SH-SY5Y (cell line): ENCODE results near the gene PIGH.

Experiments used
- GATA2 ChIP-seq: IDR thresholded peaks from 2 replicates; pipeline ENCODE4 v1.6.1; 2011; ENCODE audit warnings: mild to moderate bottlenecking, low read depth, low read length
- GATA3 ChIP-seq: IDR thresholded peaks from 2 replicates; pipeline ENCODE4 v1.6.1; 2011; ENCODE audit warnings: low read depth, mild to moderate bottlenecking, low read length, moderate library complexity

The PIGH gene

GRCh38 chr14:67599698-67600561 lies at the start of gene PIGH:
TSS of gene PIGH (minus strand) at chr14:67600268. CDS start at chr14:67600203, 65 bp downstream.
- TF ChIP-seq GATA3 (no peak), GATA2 (no peak)

- TF ChIP-seq GATA2 (no peak), GATA3 (no peak)
Observed at GRCh38 chr14:67646131-67646530, 46.1 kb upstream of the PIGH start.

GRCh38 chr14:67645414-67645813 lies 45.3 kb upstream of the PIGH start:
- TF ChIP-seq GATA2 (no peak), GATA3 (no peak)

- TF ChIP-seq GATA2 (no peak), GATA3 (no peak)
Observed at GRCh38 chr14:67644428-67644827, 44.4 kb upstream of the PIGH start.

- TF ChIP-seq GATA3 (no peak), GATA2 (no peak)
Observed at GRCh38 chr14:67643713-67644112, 43.6 kb upstream of the PIGH start.

- no peak for TF ChIP-seq GATA3
- TF ChIP-seq GATA2 = no peak
Observed at GRCh38 chr14:67641902-67642749, 42.1 kb upstream of the PIGH start.

- TF ChIP-seq GATA2 = no peak
- no peak for TF ChIP-seq GATA3
Observed at GRCh38 chr14:67641480-67641879, 41.4 kb upstream of the PIGH start.

- TF ChIP-seq GATA2 (no peak), GATA3 (no peak)
Observed at GRCh38 chr14:67638642-67639041, 38.6 kb upstream of the PIGH start.

GRCh38 chr14:67636361-67636919 lies 36.4 kb upstream of the PIGH start:
- TF ChIP-seq GATA3 (no peak), GATA2 (no peak)

- TF ChIP-seq GATA3 = no peak
- no peak for TF ChIP-seq GATA2
Observed at GRCh38 chr14:67633451-67634147, 33.5 kb upstream of the PIGH start.

- TF ChIP-seq GATA3 (no peak), GATA2 (no peak)
Observed at GRCh38 chr14:67630938-67631337, 30.9 kb upstream of the PIGH start.

GRCh38 chr14:67630186-67630585 lies 30.1 kb upstream of the PIGH start:
- peak; percentile 51; the same call in 1 of the 2 replicates for TF ChIP-seq GATA2
- peak; percentile 49 for TF ChIP-seq GATA3

- TF ChIP-seq GATA2 (no peak), GATA3 (no peak)
Observed at GRCh38 chr14:67627519-67627918, 27.5 kb upstream of the PIGH start.

- TF ChIP-seq GATA2 = no peak
- no peak for TF ChIP-seq GATA3
Observed at GRCh38 chr14:67623114-67623513, 23.0 kb upstream of the PIGH start.

GRCh38 chr14:67622675-67623074 lies 22.6 kb upstream of the PIGH start:
- no peak for TF ChIP-seq GATA3
- no peak for TF ChIP-seq GATA2
